A673 (cell line): Measurements from ENCODE around the gene EIF2B5. TPM values are rescaled to one million over a fixed set of nuclear protein-coding genes. Genes with fewer than 3 reads are reported as not detected.

Experiments used
- BruUV-seq: library from RNA; stranded (reverse); fragments of 400-500 nt; replicated peaks from 2 replicates; lab custom pipeline; 2021; lab: Mats Ljungman, UMichigan
- CTCF ChIA-PET: fragments of 300-600 bp; sonication (Branson Sonifier 250); formaldehyde crosslinking; loops from one replicate; lab custom pipeline; 2022; ENCODE audit warnings: antibody characterized with exemption; lab: Charles Lee
- POLR2A ChIA-PET: fragments of 300-600 bp; sonication (Branson Sonifier 250); formaldehyde crosslinking; loops from one replicate; lab custom pipeline; 2022; ENCODE audit warnings: antibody characterized with exemption; ENCODE audit not compliant: low non-redundant PET; lab: Charles Lee
- DNase-seq: peaks from one replicate; pipeline ENCODE4 v3.0.0-alpha.2; 2015; ENCODE audit warnings: low spot score
- H3K27ac ChIP-seq: fragments of 200-600 bp; sonication (generic); 2 replicates; pipeline ENCODE4 v1.5.1; 2016; ENCODE audit warnings: mixed run types, low read depth, mild to moderate bottlenecking, mixed read lengths, antibody characterized with exemption, low read length; ENCODE audit not compliant: poor library complexity, severe bottlenecking
- H3K27me3 ChIP-seq: fragments of 200-600 bp; sonication (generic); replicated peaks from 2 replicates; pipeline ENCODE4 v1.6.1; 2017; ENCODE audit warnings: mixed run types, low read depth, mild to moderate bottlenecking, mixed read lengths, antibody characterized with exemption, low read length; ENCODE audit not compliant: insufficient read depth, poor library complexity
- H3K36me3 ChIP-seq: fragments of 200-600 bp; sonication (generic); 2 replicates; pipeline ENCODE4 v1.6.1; 2016; ENCODE audit warnings: mixed run types, mild to moderate bottlenecking, mixed read lengths, antibody characterized with exemption, low read length; ENCODE audit not compliant: insufficient read depth, poor library complexity, severe bottlenecking
- H3K4me1 ChIP-seq: fragments of 200-600 bp; sonication (generic); 2 replicates; pipeline ENCODE4 v1.6.1; 2017; ENCODE audit warnings: mixed run types, mild to moderate bottlenecking, mixed read lengths, antibody characterized with exemption, low read length; ENCODE audit not compliant: insufficient read depth, poor library complexity, severe bottlenecking
- H3K4me3 ChIP-seq: fragments of 200-600 bp; sonication (generic); 2 replicates; pipeline ENCODE4 v1.5.1; 2016; ENCODE audit warnings: low read depth, mixed run types, mild to moderate bottlenecking, mixed read lengths, low read length; ENCODE audit not compliant: poor library complexity, severe bottlenecking
- H3K9me3 ChIP-seq: fragments of 200-600 bp; sonication (generic); 2 replicates; pipeline ENCODE4 v1.6.1; 2016; ENCODE audit warnings: mixed run types, low read depth, mild to moderate bottlenecking, mixed read lengths, antibody characterized with exemption, low read length; ENCODE audit not compliant: poor library complexity, severe bottlenecking
- CTCF ChIP-seq: fragments of 300-800, 200-600 bp; sonication (generic); conservative IDR thresholded peaks from 2 replicates; pipeline ENCODE4 v1.5.1; 2017; ENCODE audit warnings: low read depth, mild to moderate bottlenecking, antibody characterized with exemption, low read length, moderate library complexity, mixed read lengths
- EZH2 ChIP-seq: fragments of 200-600 bp; sonication (generic); IDR thresholded peaks from 2 replicates; pipeline ENCODE4 v1.6.1; 2017; ENCODE audit warnings: borderline replicate concordance, low read depth, mild to moderate bottlenecking, mixed read lengths, antibody characterized with exemption, low read length; ENCODE audit not compliant: poor library complexity, severe bottlenecking
- intact Hi-C: fragments of 100-400 bp; cut with micrococcal nuclease; formaldehyde crosslinking; loops from one replicate; pipeline ENCODE4 v1.10.0; 2022; ENCODE audit not compliant: unreplicated experiment
- total RNA-seq: library from RNA; stranded (reverse); gene quantifications from 2 replicates; pipeline ENCODE4 v1.2.3, GENCODE V29; 2021

The EIF2B5 gene
- total RNA-seq, 1 experiment from 2014 or later: 64.2 TPM

- TF ChIP-seq EZH2: no peak
- no peak for TF ChIP-seq CTCF
- intact Hi-C loops: no loop called here
- H3K4me3 ChIP-seq: no peak overlapping the region
- no peaks in the 10 kb centered on the region for H3K9me3 ChIP-seq
- peaks cover 59% of the 10 kb centered on the region for H3K36me3 ChIP-seq
- BruUV-seq: no TSS peak
- H3K27me3 ChIP-seq: no peaks in the 10 kb centered on the region
- peak overlapping the region; percentile 89 for H3K27ac ChIP-seq
- H3K4me1 ChIP-seq: peaks cover 9% of the 10 kb centered on the region
- ChIA-PET CTCF (interaction anchor here (0.6 kb wide), 1 partner anchor 32 kb away, joined by 3 read pairs; no protein-coding TSS in a partner anchor), POLR2A (no interaction called here)
- no peak for DNase-seq
Measured at GRCh38 chr3:184177767-184178306, 42.7 kb downstream of the EIF2B5 start.

GRCh38 chr3:184178521-184179138 is 43.5 kb downstream of the EIF2B5 start:
- H3K9me3 ChIP-seq: no peaks in the 10 kb centered on the region
- TF ChIP-seq CTCF (no peak), EZH2 (no peak)
- no peak for DNase-seq
- no peaks in the 10 kb centered on the region for H3K27me3 ChIP-seq
- H3K27ac ChIP-seq: no peak overlapping the region
- intact Hi-C loops: no loop called here
- ChIA-PET POLR2A (no interaction called here), CTCF (interaction anchor here (0.6 kb wide), 1 partner anchor 49 kb away, joined by 3 read pairs; no protein-coding TSS in a partner anchor)
- H3K36me3 ChIP-seq: peaks cover 67% of the 10 kb centered on the region
- BruUV-seq: no TSS peak
- H3K4me1 ChIP-seq: peaks cover 9% of the 10 kb centered on the region
- no peak overlapping the region for H3K4me3 ChIP-seq

- Histone ChIP-seq H3K9me3 (no peaks in the 10 kb centered on the region), H3K36me3 (peaks cover 76% of the 10 kb centered on the region), H3K27me3 (no peaks in the 10 kb centered on the region), H3K27ac (no peak overlapping the region), H3K4me1 (peaks cover 15% of the 10 kb centered on the region), H3K4me3 (no peak overlapping the region)
- DNase-seq: no peak
- ChIA-PET POLR2A (no interaction called here), CTCF (no interaction called here)
- intact Hi-C loops: no loop called here
- TF ChIP-seq CTCF: no peak
- BruUV-seq: no TSS peak
Measured at GRCh38 chr3:184180165-184180564, 45.0 kb downstream of the EIF2B5 start.
